HG03108 (cell line): ENCODE data around the gene KDM2B.

ENCODE experiments used
- ATAC-seq: cut with Tn5 transposase; IDR thresholded peaks from one replicate; pipeline ENCODE4 v1.9.1; 2021; ENCODE audit warnings: moderate library complexity; ENCODE audit not compliant: unreplicated experiment

Gene KDM2B

DNA sequence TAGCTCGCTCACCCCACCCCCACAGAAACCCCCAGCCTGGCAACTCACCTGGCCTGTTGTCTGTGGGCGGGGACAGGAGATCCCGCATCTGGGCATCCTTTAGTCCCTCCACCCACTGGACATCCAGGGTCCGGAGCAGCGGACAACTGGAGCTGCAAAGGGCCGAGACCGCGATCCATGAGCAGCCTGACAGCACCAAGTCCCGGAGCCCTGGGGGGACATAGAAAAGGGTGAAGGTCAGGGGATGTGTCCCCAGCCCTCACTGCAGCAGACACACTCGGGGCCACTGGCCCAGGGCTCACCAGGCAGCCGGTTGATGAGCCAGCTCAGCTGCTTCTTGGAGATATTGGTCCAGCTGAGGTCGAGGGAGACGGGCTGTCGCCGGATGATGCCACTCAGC, 140.1 kb downstream of the KDM2B start:
- ATAC-seq = no peak

GRCh38 chr12:121439715-121440114, 141.1 kb downstream of the KDM2B start:
- no peak for ATAC-seq

- no peak for ATAC-seq
Observed at GRCh38 chr12:121438905-121439304, 141.9 kb downstream of the KDM2B start.

- ATAC-seq = no peak
Observed at GRCh38 chr12:121436706-121437105, 144.1 kb downstream of the KDM2B start.

DNA sequence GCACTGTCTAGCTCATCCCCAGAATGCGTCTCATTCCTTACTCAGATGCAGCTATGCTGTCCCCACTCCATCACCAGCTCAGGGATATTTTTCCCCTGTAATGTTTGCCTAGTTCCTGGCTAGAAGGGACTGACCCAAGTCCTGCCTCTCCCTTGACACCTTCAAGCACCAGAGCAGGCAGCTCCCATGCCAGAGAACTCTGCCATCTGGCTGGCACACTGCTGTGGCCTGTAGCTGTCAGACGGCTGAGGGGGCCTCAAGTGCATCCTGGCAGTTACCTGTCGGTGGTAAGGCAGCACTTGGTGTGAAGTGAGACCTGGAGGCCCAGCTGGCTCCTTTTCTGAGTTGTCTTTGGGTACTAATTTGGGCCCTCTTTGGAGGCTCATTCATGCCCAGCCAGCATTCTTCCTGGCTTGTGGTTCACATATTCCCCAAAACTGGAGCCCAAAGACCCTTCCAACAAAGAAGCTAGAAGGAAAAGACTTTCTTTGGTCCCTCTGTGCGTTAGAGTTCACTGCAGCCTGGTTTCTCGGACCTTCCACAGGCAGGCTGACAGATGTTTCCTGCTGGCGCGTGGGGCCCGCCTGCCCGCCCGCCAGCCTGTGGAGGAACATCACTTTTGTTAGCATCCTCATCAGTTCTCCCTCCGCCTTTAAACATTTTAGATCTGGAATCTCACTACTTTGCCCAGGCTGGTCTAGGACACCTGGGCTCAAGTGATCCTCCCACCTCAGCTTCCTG, 147.9 kb downstream of the KDM2B start:
- no peak for ATAC-seq

- no peak for ATAC-seq
Observed at GRCh38 chr12:121430833-121431415, 149.9 kb downstream of the KDM2B start.

DNA sequence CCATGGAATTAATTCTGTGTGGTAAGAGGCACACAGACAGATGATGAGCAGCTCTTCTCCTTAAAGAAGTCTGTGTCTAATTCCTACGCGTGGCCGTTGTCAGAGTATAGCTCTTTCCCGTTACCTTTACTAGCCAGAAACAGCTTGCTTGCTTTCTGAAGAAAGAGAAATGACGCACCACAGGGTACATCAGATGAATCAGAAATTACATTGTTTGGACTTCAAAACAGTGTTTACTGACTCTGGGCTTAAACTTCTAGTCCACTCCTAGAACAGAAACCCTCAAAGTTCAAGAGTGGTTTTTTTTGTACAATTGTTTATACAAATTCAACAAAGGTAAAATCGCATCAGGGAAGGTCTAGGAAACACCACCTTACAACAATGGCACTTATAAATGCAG, 151.9 kb downstream of the KDM2B start:
- no peak for ATAC-seq

DNA sequence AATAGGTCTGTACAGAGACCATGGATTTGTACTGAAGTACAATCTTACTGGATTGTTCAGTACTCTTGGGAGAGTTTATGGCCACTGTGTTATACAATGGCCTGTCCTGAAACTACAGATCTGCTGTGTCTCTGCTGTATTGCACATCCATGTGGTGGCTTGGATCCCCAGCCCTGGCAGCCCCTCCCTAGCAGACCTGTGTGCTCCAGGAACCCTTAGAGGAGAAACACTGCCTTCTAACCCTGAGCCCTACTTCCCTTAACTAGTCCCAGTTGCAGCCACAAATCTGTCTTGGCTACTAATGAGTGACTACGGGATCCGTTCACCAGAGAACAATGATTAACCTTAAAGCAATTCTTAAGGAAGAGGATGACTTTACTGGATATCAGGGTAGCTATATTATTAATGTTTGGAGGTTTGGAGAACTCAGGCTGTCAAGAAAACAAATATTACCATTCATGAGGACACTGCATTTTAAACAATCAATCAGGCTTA, 153.2 kb downstream of the KDM2B start:
- no peak for ATAC-seq

- ATAC-seq = no peak
Observed at GRCh38 chr12:121424624-121424975, 156.2 kb downstream of the KDM2B start.

GRCh38 chr12:121423682-121424623, 156.9 kb downstream of the KDM2B start:
- no peak for ATAC-seq

DNA sequence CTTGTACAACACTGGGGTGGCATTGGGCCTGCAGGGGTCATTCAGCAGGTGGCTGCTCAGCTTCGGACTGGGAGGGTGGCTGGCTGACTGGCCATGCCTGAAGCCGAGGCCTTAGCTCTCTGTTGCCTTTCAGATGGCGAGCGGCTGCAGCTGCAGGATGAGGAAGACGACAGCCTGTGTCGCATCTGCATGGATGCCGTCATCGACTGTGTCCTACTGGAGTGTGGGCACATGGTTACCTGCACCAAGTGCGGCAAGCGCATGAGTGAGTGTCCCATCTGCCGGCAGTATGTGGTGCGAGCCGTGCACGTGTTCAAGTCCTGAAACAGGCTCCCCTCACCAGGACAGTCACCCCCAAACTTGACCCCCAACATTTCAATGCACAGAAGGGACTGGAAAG, 157.6 kb downstream of the KDM2B start:
- no peak for ATAC-seq

DNA sequence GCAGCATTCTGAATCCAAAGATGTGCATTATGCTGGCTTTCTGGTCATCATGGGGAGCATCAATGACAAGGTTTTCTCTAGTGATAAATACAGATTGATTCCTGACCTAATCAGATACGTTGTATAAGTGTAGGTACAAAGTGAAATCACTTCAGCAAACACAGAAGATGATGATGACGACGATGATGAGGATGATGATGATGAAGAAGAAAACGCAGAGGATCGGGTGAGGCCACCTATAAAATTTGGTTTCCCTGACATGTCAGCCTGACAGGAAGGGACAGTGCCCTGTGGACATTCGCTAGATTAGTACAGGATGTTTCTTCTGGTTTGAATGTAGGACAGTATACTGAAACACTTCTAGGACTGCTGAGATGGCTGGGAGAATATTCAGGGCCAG, 160.7 kb downstream of the KDM2B start:
- no peak for ATAC-seq

DNA sequence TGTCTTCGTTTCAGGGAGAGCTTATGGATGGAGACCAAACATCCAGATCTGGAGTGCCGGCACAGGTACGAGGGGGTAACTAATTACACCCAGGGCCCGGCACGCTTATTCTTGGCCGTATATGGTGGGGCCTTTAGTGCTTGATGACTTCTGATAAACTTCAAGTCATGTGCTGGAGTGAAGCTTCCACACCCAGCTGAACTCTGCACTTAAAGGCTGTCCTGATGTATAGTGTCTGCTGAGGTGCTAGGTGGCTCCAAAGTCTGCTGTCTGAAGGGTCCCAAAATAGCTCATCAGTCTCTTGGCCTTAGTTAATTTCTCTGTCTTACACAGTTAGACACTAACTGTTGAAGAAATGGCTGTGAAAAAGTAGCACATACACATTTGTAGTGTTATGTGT, 163.0 kb downstream of the KDM2B start:
- ATAC-seq = no peak

DNA sequence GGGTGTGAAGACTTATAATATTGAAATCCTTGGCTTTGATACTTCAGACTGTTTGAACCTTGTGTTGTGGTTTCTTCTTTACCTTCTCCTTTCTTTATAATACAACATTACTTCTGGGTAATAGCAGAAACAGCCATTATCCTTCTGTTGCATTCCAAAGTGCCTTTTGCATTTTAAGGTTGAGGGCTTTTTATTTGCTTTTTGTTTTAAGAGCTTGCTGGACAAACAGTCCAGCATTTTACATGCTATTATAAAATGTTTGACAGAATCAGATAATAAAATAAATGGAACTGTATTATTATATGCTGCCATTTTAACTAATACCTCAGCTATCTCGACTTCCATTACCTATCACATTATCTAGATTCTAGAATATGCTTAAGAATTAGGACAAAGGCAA, 166.9 kb downstream of the KDM2B start:
- ATAC-seq = no peak

DNA sequence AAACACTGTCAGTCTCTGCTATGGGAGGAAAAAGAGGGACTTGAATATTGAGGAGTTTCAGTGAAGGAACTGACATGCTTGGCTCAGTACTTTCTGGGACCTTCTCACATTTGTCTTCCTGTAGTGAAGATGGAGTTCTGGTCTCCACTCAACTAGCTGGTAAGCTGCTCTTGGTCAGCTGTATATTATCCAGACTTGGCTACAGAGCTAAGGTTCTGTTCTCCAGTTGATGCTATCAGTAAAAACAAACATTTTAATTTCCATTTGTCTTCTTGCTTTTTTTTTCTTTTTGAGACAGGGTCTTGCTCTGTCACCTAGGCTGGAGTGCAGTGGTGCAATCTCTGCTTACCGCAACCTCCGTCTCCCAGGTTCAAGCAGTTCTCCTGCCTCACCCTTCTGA, 175.6 kb downstream of the KDM2B start:
- ATAC-seq = no peak

DNA sequence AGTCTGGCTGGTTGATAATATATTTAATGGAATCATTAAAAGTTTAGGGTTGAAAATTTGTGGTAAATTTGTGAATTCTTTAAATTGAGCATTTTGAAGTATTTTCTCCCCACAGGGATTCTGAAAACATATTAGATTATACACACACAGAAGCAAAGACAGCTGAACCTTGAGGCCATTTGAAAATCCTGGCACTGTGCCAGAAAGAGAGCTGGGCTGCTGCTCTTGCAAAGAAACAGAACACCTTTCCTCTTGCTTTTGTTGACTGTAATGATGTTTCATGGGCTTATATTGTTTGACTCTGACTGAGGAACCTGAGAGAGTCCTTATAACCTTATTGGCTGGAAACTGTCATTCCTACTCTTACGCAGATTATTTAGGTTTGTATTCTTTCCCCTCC, 176.1 kb downstream of the KDM2B start:
- no peak for ATAC-seq

GRCh38 chr12:121403721-121404120, 177.1 kb downstream of the KDM2B start:
- ATAC-seq = no peak

- ATAC-seq = peak; percentile 28
Observed at GRCh38 chr12:121400332-121401139, 180.3 kb downstream of the KDM2B start.

DNA sequence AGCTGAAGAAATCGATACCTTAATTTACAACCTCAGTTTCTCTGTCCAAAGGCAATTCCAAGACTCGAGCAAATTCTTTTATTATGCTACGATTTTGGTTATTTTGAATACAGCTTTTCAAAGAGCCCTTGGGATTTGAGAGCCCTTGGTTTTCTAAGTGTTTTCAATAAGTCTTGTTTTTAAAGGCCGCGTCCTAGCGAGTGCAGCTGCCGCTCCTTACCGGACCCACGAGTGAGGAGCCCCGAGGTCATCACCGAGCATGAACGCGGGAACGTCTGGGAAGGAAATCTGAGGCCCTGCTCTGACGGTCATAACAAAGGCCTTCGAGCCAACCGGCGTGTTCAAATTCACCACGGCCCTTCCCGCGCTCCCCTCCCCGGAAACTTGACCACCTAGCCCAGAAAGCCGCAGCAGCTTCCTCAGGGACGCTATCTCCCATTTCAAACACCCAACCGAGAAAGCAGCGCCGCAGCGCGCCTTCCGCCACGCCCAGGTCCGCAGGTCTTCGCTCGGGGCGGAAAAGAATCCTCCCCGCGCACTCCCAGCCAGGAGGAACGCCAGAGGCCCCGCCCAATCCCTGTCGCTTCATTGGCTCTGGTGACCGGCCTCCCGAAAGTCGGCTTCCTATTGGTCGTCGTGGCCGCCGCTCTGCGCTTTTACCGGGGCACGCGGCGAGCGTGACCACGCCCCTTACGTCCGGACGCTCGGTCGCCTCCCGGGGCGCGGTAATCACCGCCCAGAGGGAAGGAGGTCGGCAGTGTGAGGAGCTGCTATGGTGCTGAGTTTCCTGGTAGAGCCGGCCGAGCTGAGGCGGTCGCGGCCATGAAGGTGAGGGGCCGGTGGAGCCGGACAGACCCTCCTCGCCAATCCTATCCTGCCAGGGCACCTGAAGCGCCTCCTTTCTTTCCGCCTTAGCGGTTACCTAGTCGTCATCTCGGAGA, 181.2 kb downstream of the KDM2B start, which contains the start of gene RNF34:
RNF34 (plus strand) TSS at position 728 of the 941 bp plus-strand sequence; CDS start at position 823, 95 bp downstream.
- peak; percentile 94 for ATAC-seq

DNA sequence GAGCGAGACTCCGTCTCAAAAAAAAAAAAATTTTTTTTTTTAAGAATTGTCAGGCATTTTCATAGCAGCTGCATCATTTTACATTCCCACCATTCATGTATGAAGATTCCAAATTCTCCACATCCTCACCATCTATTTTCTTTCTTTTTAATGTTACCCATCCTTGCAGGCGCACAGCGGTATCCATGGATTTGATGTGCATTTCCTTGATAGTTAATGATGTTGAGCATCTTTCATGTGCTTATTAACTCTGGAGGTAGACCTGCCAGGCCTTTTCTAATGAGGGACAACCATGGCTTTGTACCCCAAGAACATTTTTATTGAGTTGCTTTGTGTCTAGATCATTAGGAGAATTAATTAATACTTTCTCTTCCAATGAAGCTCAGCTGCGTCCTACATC, 182.5 kb downstream of the KDM2B start:
- ATAC-seq = no peak
